Right lobe of liver (tissue), 6 donors: Measurements from ENCODE around the gene DNAH17. TPM values are rescaled to one million over a fixed set of nuclear protein-coding genes. Genes with fewer than 3 reads are reported as not detected.

ENCODE experiments used
- ATAC-seq, 4 donors: fragments of 200-7000 bp; cut with Tn5 transposase; one replicate each; pipeline ENCODE4 v1.9.1; 2020; ENCODE audit warnings: mild to moderate bottlenecking in 4 of 4, moderate library complexity in 4 of 4
- DNase-seq, 3 donors: peaks; one replicate each; pipeline ENCODE4 v3.0.0-alpha.2; 2020
- H3K27ac ChIP-seq, 3 donors: fragments of 200-600 bp; one replicate each; pipeline ENCODE4 v1.8.0; 2022
- H3K27me3 ChIP-seq, 2 donors: fragments of 200-600 bp; one replicate each; pipeline ENCODE4 v1.8.0; 2022
- H3K36me3 ChIP-seq, 4 donors: fragments of 200-600 bp; sonication (generic) in 1 of 4; one replicate each; pipeline versions ENCODE4 v1.5.1 to v1.8.0; 2017 to 2022; ENCODE audit warnings: control low read depth in 1 of 4
- H3K4me1 ChIP-seq, 4 donors: fragments of 200-600 bp; sonication (generic) in 1 of 4; one replicate each; pipeline versions ENCODE4 v1.5.1 to v1.8.0; 2017 to 2022; ENCODE audit warnings: control low read depth in 1 of 4
- H3K4me3 ChIP-seq, 3 donors: fragments of 200-600 bp; one replicate each; pipeline ENCODE4 v1.8.0; 2022
- H3K9me3 ChIP-seq, 4 donors: fragments of 200-600 bp; sonication (generic) in 1 of 4; one replicate each; pipeline versions ENCODE4 v1.5.1 to v1.8.0; 2017 to 2022; ENCODE audit warnings: control low read depth in 1 of 4
- POLR2A ChIP-seq: fragments of 450-650 bp; IDR thresholded peaks from one replicate; pipeline ENCODE4 v1.6.1; 2017; ENCODE audit warnings: antibody characterized with exemption, mild to moderate bottlenecking
- WGBS: methylation state at CpG from one replicate; pipeline ENCODE4 v1.1.6; 2018; ENCODE audit warnings: low coverage, low lambda C conversion rate; ENCODE audit not compliant: insufficient coverage; ENCODE audit errors: missing lambda C conversion rate; 5-methylcytosine and 5-hydroxymethylcytosine counted together
- intact Hi-C, 2 donors: fragments of 100-400 bp; cut with DNase I; formaldehyde crosslinking; loops; one replicate each; pipeline versions ENCODE4 v1.11.2 to v1.14.1; 2022
- long read RNA-seq: library from polyadenylated mRNA; unstranded; transcript quantifications from one replicate; pipeline ENCODE4 v2.0.0, GENCODE V29; 2019
- total RNA-seq, 6 experiments: library from RNA; depleted of rRNA in 2 of 6; stranded (reverse); fragments of >200 nt in 2 of 6; fragmentation: NEBNext Ultra II Directional in 3 of 6; extraction: Animal tissue kit (Norgen Biotek cat#: 25700) in 3 of 6; gene quantifications; one replicate each; pipeline versions ENCODE4 v1.1.0 to v1.2.4, GENCODE V29; 2016 to 2023
- TF ChIP-seq, protein P1 (sequence below), 4 donors: fragments of 200-600 bp in 3 of 4; fragments of 450-650 bp in 1 of 4; IDR thresholded peaks; one replicate each; pipeline versions ENCODE4 v1.5.1 to v1.8.0; 2016 to 2022; ENCODE audit warnings: antibody characterized with exemption in 4 of 4, mild to moderate bottlenecking in 2 of 4
- donor health status: DM: no; HTN: yes; CAD: no.
- donor health status: DM: no; HTN: no; CAD: no.
- donor health status: DM: no; HTN: no; CAD: no.
- donor health status: DM: no; HTN: yes; CAD: no.
- donor health status: DM: no; HTN: yes; CAD: no.

Gene DNAH17, protein sequence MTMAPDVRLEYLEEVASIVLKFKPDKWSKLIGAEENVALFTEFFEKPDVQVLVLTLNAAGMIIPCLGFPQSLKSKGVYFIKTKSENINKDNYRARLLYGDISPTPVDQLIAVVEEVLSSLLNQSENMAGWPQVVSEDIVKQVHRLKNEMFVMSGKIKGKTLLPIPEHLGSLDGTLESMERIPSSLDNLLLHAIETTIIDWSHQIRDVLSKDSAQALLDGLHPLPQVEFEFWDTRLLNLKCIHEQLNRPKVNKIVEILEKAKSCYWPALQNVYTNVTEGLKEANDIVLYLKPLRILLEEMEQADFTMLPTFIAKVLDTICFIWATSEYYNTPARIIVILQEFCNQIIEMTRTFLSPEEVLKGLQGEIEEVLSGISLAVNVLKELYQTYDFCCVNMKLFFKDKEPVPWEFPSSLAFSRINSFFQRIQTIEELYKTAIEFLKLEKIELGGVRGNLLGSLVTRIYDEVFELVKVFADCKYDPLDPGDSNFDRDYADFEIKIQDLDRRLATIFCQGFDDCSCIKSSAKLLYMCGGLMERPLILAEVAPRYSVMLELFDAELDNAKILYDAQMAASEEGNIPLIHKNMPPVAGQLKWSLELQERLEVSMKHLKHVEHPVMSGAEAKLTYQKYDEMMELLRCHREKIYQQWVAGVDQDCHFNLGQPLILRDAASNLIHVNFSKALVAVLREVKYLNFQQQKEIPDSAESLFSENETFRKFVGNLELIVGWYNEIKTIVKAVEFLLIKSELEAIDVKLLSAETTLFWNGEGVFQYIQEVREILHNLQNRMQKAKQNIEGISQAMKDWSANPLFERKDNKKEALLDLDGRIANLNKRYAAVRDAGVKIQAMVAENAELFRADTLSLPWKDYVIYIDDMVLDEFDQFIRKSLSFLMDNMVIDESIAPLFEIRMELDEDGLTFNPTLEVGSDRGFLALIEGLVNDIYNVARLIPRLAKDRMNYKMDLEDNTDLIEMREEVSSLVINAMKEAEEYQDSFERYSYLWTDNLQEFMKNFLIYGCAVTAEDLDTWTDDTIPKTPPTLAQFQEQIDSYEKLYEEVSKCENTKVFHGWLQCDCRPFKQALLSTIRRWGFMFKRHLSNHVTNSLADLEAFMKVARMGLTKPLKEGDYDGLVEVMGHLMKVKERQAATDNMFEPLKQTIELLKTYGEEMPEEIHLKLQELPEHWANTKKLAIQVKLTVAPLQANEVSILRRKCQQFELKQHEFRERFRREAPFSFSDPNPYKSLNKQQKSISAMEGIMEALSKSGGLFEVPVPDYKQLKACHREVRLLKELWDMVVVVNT (N-terminal part only)
- total RNA-seq: under 1 TPM in 1 of 6 experiments, not detected in 5; 0.04 TPM
- long read RNA-seq: 0 reads

DNA sequence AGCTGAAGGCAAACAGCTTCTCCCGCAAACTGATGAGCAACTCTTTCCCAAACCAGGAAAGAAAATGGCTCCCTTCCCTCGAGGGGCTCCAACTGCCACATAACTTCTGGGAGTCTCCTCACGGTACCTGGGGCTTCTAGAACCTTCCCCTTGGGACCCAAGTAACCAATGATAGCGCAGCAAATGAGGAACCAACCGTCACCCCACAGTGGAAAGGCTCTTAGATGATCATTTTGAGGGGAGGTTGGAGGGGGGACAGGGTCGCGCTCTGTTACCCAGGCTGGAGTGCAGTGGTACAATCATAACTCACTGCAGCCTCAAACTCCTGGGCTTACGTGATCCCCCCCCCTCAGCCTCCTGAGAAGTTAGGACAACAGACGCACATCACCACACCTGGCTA is at the start of gene DNAH17:
Gene DNAH17 (minus strand): TSS at position 101 of the 400 bp plus-strand sequence. CDS start 2,339 bp downstream, outside the sequence.
- H3K27ac ChIP-seq: no peak within 1 kb of the TSS
- TF ChIP-seq, protein P1, sequence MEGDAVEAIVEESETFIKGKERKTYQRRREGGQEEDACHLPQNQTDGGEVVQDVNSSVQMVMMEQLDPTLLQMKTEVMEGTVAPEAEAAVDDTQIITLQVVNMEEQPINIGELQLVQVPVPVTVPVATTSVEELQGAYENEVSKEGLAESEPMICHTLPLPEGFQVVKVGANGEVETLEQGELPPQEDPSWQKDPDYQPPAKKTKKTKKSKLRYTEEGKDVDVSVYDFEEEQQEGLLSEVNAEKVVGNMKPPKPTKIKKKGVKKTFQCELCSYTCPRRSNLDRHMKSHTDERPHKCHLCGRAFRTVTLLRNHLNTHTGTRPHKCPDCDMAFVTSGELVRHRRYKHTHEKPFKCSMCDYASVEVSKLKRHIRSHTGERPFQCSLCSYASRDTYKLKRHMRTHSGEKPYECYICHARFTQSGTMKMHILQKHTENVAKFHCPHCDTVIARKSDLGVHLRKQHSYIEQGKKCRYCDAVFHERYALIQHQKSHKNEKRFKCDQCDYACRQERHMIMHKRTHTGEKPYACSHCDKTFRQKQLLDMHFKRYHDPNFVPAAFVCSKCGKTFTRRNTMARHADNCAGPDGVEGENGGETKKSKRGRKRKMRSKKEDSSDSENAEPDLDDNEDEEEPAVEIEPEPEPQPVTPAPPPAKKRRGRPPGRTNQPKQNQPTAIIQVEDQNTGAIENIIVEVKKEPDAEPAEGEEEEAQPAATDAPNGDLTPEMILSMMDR (IDR thresholded peaks at IDR 0.05): no peak
- no peak for TF ChIP-seq POLR2A
- DNase-seq (no peak), ATAC-seq (no peak)
- no peaks in the 10 kb centered on the region for H3K4me1 ChIP-seq
- intact Hi-C loops: no loop called here
- 74% methylated on average over 7 of the region's 9 CpGs for WGBS
- H3K9me3 ChIP-seq: no peaks in the 10 kb centered on the region
- H3K4me3 ChIP-seq: no peak within 1 kb of the TSS
- H3K27me3 ChIP-seq: no peaks in the 10 kb centered on the region
- H3K36me3 ChIP-seq: no peaks in the 10 kb centered on the region

DNA sequence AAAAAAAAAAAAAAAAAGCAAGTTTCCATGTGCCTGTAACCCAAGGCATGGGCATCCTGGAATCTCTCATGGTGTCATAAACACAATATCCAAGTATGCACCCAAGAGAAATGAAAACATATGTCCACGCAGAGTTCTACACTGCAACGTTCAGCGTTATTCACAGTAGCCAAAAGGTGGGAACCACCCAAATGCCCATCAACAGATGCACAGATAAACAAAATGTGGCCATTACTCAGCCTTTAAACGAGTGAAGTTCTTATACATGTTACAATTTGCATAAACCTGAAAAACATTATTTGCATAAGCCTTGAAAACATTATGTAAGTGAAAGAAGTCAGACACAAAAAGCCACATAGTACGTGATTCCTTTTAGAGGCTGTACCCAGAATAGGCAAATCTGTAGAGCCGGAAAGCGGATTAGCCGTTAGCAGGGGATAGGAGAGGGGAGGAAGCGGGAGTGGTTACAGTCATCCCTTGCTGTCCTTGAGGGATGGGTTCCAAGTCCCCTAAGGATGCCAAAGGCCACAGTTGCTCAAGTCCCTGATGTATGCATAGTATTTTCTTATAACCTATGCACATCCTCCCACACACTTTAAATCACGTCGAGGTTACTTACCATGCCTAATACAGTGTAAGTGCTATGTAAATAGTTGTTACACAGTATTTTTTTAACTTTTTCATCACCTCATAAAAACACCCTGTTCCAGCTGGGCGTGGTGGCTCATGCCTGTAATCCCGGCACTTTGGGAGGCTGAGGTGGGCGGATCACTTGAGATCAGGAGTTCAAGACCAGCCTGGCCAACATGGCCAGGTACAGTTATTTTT is 47.3 kb upstream of the DNAH17 start:
- Histone ChIP-seq H3K27me3 (no peaks in the 10 kb centered on the region), H3K9me3 (no peaks in the 10 kb centered on the region), H3K4me3 (no peak overlapping the region), H3K36me3 (no peaks in the 10 kb centered on the region), H3K4me1 (no peaks in the 10 kb centered on the region), H3K27ac (no peak overlapping the region)
- WGBS: 69% methylated on average over 14 of the region's 14 CpGs
- no peak for DNase-seq
- intact Hi-C loops: no loop called here
- no peak for TF ChIP-seq POLR2A
- TF ChIP-seq, protein P1 (IDR thresholded peaks at IDR 0.05): no peak
- no peak for ATAC-seq

DNA sequence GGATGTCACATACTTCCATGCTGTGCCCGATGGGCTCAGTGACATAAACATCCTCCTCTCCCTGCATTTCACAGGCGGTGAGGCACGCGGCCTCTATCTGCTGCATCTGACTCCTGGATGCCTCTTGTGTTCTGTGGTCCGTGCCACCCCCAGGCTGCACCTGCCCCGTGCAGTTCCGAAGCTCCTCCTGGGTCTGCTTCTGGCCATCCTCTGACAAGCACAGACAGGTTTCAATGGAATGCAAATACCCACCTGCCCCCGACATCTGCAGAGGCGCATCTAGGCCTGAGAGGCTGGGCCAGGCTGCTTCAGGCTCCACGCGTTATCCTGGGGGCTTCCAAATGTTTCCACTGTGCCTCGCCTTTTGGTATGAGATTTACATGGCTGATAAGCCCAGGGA is 46.3 kb upstream of the DNAH17 start:
- TF ChIP-seq, protein P1 (IDR thresholded peaks at IDR 0.05): no peak
- no peak for TF ChIP-seq POLR2A
- ATAC-seq (no peak), DNase-seq (no peak)
- Histone ChIP-seq H3K4me1 (no peaks in the 10 kb centered on the region), H3K27me3 (no peaks in the 10 kb centered on the region), H3K36me3 (no peaks in the 10 kb centered on the region), H3K9me3 (no peaks in the 10 kb centered on the region), H3K27ac (no peak overlapping the region), H3K4me3 (no peak overlapping the region)
- WGBS: 88% methylated on average over 3 of the region's 12 CpGs
- intact Hi-C loops: no loop called here
